Measurements from ENCODE around the gene OPALIN. TPM values are rescaled to one million over a fixed set of nuclear protein-coding genes. Genes with fewer than 3 reads are reported as not detected.

OPALIN gene
- total and polyA plus RNA-seq, 2 donors: under 0.01 to 0.18 TPM

DNA sequence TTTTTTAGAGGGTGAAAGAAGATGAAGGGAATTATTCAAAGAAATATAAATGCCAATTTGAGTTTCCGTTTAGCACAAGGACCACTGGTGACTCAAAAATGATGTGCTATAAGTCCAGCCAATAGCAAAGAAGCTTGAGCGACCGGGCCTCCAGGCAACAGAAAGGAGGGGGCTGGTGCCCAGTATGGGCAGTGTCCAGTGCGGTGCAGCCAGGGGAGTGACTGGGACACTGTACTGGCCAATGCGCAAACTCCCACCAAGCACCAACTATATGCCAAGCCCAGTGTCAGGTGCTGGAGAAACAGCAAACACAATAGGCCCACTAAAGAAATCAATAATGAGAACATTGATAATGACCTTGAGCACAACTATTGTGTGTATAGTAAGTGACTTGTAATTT lies 10.2 kb upstream of the OPALIN start:
- Histone ChIP-seq H3K27ac (ENCODE audit: low read depth in 1 of 2, low read length in 1 of 2) (no peak overlapping the region), H3K4me3 (ENCODE audit: low read length in 2 of 2) (no peak overlapping the region), H3K4me1 (ENCODE audit: control insufficient read depth in 2 of 2, insufficient read depth in 2 of 2, low read length in 2 of 2) (no peaks in the 10 kb centered on the region), H3K36me3 (ENCODE audit: control insufficient read depth in 2 of 2, insufficient read depth in 2 of 2, low read length in 1 of 2) (no peaks in the 10 kb centered on the region), H3K9me3 (ENCODE audit: control insufficient read depth in 2 of 2, insufficient read depth in 1 of 2, low read length in 1 of 2) (no peaks in the 10 kb centered on the region), H3K27me3 (ENCODE audit: control insufficient read depth in 2 of 2, insufficient read depth in 1 of 2, low read length in 1 of 2) (no peaks in the 10 kb centered on the region)
- DNase-seq (ENCODE audit: low read depth in 6 of 9, low spot score in 9 of 9): no peak
- 97% methylated on average over 5 of the region's 5 CpGs for WGBS

GRCh38 chr10:96367470-96367869 lies 8.7 kb upstream of the OPALIN start:
- Histone ChIP-seq H3K9me3 (ENCODE audit: control insufficient read depth in 2 of 2, insufficient read depth in 1 of 2, low read length in 1 of 2) (no peaks in the 10 kb centered on the region), H3K36me3 (ENCODE audit: control insufficient read depth in 2 of 2, insufficient read depth in 2 of 2, low read length in 1 of 2) (no peaks in the 10 kb centered on the region), H3K4me1 (ENCODE audit: control insufficient read depth in 2 of 2, insufficient read depth in 2 of 2, low read length in 2 of 2) (no peaks in the 10 kb centered on the region), H3K27me3 (ENCODE audit: control insufficient read depth in 2 of 2, insufficient read depth in 1 of 2, low read length in 1 of 2) (no peaks in the 10 kb centered on the region), H3K4me3 (ENCODE audit: low read length in 2 of 2) (no peak overlapping the region), H3K27ac (ENCODE audit: low read depth in 1 of 2, low read length in 1 of 2) (no peak overlapping the region)
- no peak for DNase-seq (ENCODE audit: low read depth in 6 of 9, low spot score in 9 of 9)
- WGBS: 96% methylated on average over 4 of the region's 4 CpGs

GRCh38 chr10:96366508-96366907 lies 7.7 kb upstream of the OPALIN start:
- 97% methylated on average over 3 of the region's 3 CpGs for WGBS

GRCh38 chr10:96365571-96365970 lies 6.8 kb upstream of the OPALIN start:
- Histone ChIP-seq H3K4me3 (ENCODE audit: low read length in 2 of 2) (no peak overlapping the region), H3K36me3 (ENCODE audit: control insufficient read depth in 2 of 2, insufficient read depth in 2 of 2, low read length in 1 of 2) (no peaks in the 10 kb centered on the region), H3K27ac (ENCODE audit: low read depth in 1 of 2, low read length in 1 of 2) (no peak overlapping the region), H3K4me1 (ENCODE audit: control insufficient read depth in 2 of 2, insufficient read depth in 2 of 2, low read length in 2 of 2) (no peaks in the 10 kb centered on the region), H3K9me3 (ENCODE audit: control insufficient read depth in 2 of 2, insufficient read depth in 1 of 2, low read length in 1 of 2) (no peaks in the 10 kb centered on the region), H3K27me3 (ENCODE audit: control insufficient read depth in 2 of 2, insufficient read depth in 1 of 2, low read length in 1 of 2) (no peaks in the 10 kb centered on the region)
- no peak for DNase-seq (ENCODE audit: low read depth in 6 of 9, low spot score in 9 of 9)
- 94% methylated on average over 3 of the region's 3 CpGs for WGBS

More at GRCh38 chr10:96366508-96366907, 7.7 kb upstream of the OPALIN start:
- no peaks in the 10 kb centered on the region for H3K4me1 ChIP-seq (ENCODE audit: control insufficient read depth in 2 of 2, insufficient read depth in 2 of 2, low read length in 2 of 2)
- H3K27me3 ChIP-seq (ENCODE audit: control insufficient read depth in 2 of 2, insufficient read depth in 1 of 2, low read length in 1 of 2): no peaks in the 10 kb centered on the region
- no peak overlapping the region for H3K4me3 ChIP-seq (ENCODE audit: low read length in 2 of 2)
- no peak for DNase-seq (ENCODE audit: low read depth in 6 of 9, low spot score in 9 of 9)
- H3K9me3 ChIP-seq (ENCODE audit: control insufficient read depth in 2 of 2, insufficient read depth in 1 of 2, low read length in 1 of 2): no peaks in the 10 kb centered on the region
- no peaks in the 10 kb centered on the region for H3K36me3 ChIP-seq (ENCODE audit: control insufficient read depth in 2 of 2, insufficient read depth in 2 of 2, low read length in 1 of 2)
- no peak overlapping the region for H3K27ac ChIP-seq (ENCODE audit: low read depth in 1 of 2, low read length in 1 of 2)

DNA sequence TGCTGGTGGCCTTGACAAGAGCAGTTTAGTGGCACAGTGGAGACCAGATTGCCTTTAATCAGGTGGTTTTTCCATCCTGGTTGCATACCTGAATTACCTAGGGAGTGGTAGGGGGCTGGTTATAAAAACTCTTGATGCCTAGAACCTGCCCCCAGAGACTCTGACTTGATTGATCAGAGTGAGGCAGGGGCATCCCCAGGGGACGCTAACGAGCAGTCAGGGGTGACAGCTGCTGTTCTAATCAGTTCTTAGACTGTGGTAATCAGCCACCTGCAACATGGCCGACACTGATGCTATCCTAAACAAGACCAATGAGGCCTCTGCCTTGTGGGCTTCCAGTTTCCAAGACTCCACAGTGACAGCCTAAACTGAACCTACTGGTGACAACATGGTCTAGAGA lies 2.0 kb upstream of the OPALIN start:
- WGBS: 96% methylated on average over 3 of the region's 3 CpGs
- Histone ChIP-seq H3K9me3 (ENCODE audit: control insufficient read depth in 2 of 2, insufficient read depth in 1 of 2, low read length in 1 of 2) (no peaks in the 10 kb centered on the region), H3K4me3 (ENCODE audit: low read length in 2 of 2) (no peak overlapping the region), H3K27me3 (ENCODE audit: control insufficient read depth in 2 of 2, insufficient read depth in 1 of 2, low read length in 1 of 2) (peaks cover 0 to 6% of the 10 kb centered on the region in 2 donors), H3K27ac (ENCODE audit: low read depth in 1 of 2, low read length in 1 of 2) (no peak overlapping the region), H3K4me1 (ENCODE audit: control insufficient read depth in 2 of 2, insufficient read depth in 2 of 2, low read length in 2 of 2) (no peaks in the 10 kb centered on the region), H3K36me3 (ENCODE audit: control insufficient read depth in 2 of 2, insufficient read depth in 2 of 2, low read length in 1 of 2) (peaks cover 0 to 14% of the 10 kb centered on the region in 2 donors)
- no peak for DNase-seq (ENCODE audit: low read depth in 6 of 9, low spot score in 9 of 9)

GRCh38 chr10:96360331-96360730 lies 1.5 kb upstream of the OPALIN start:
- WGBS: 98% methylated on average over 6 of the region's 6 CpGs
- Histone ChIP-seq H3K27me3 (ENCODE audit: control insufficient read depth in 2 of 2, insufficient read depth in 1 of 2, low read length in 1 of 2) (peaks cover 0 to 6% of the 10 kb centered on the region in 2 donors), H3K9me3 (ENCODE audit: control insufficient read depth in 2 of 2, insufficient read depth in 1 of 2, low read length in 1 of 2) (no peaks in the 10 kb centered on the region), H3K4me3 (ENCODE audit: low read length in 2 of 2) (no peak overlapping the region), H3K4me1 (ENCODE audit: control insufficient read depth in 2 of 2, insufficient read depth in 2 of 2, low read length in 2 of 2) (no peaks in the 10 kb centered on the region), H3K36me3 (ENCODE audit: control insufficient read depth in 2 of 2, insufficient read depth in 2 of 2, low read length in 1 of 2) (peaks cover 0 to 17% of the 10 kb centered on the region in 2 donors), H3K27ac (ENCODE audit: low read depth in 1 of 2, low read length in 1 of 2) (no peak overlapping the region)
- no peak for DNase-seq (ENCODE audit: low read depth in 6 of 9, low spot score in 9 of 9)

- 91% methylated on average over 6 of the region's 6 CpGs for WGBS
- Histone ChIP-seq H3K4me1 (ENCODE audit: control insufficient read depth in 2 of 2, insufficient read depth in 2 of 2, low read length in 2 of 2) (no peaks in the 10 kb centered on the region), H3K9me3 (ENCODE audit: control insufficient read depth in 2 of 2, insufficient read depth in 1 of 2, low read length in 1 of 2) (no peaks in the 10 kb centered on the region), H3K27me3 (ENCODE audit: control insufficient read depth in 2 of 2, insufficient read depth in 1 of 2, low read length in 1 of 2) (peaks cover 0 to 6% of the 10 kb centered on the region in 2 donors), H3K36me3 (ENCODE audit: control insufficient read depth in 2 of 2, insufficient read depth in 2 of 2, low read length in 1 of 2) (peaks cover 0 to 20% of the 10 kb centered on the region in 2 donors), H3K27ac (ENCODE audit: low read depth in 1 of 2, low read length in 1 of 2) (no peak overlapping the region), H3K4me3 (ENCODE audit: low read length in 2 of 2) (no peak overlapping the region)
- DNase-seq (ENCODE audit: low read depth in 6 of 9, low spot score in 9 of 9): no peak
Observed at GRCh38 chr10:96359616-96360015, 814 bp upstream of the OPALIN start.

DNA sequence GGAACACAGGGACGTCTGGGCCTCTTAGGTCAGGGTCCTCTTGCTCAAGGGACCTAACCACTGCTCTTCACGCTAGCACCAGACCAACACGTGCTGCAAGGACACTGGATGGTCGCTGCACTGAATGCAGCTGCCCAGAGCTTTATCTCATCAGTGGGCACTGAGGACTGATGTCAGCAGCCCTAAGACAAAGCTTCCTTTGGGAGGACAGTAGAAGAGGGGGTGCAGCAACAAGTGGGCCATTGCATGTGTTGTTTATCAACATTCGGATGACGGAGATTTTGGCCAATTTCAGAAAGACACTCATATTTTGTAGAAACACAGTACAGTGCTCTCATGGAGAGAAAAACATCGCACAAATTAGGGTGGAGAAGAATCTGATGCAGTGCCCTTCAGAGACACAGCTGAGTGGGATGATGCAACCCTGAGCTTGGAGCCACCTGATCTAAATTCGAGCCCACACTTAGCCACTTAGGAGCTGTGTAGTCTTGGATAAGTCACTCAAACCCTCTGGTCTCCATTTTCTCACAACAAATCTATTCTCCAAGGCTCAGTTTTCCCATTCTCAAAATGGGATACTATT lies 1.7 kb downstream of the OPALIN start:
- Histone ChIP-seq H3K4me3 (ENCODE audit: low read length in 2 of 2) (no peak overlapping the region), H3K36me3 (ENCODE audit: control insufficient read depth in 2 of 2, insufficient read depth in 2 of 2, low read length in 1 of 2) (peaks cover 0 to 23% of the 10 kb centered on the region in 2 donors), H3K27me3 (ENCODE audit: control insufficient read depth in 2 of 2, insufficient read depth in 1 of 2, low read length in 1 of 2) (peaks cover 0 to 9% of the 10 kb centered on the region in 2 donors), H3K9me3 (ENCODE audit: control insufficient read depth in 2 of 2, insufficient read depth in 1 of 2, low read length in 1 of 2) (no peaks in the 10 kb centered on the region), H3K27ac (ENCODE audit: low read depth in 1 of 2, low read length in 1 of 2) (no peak overlapping the region), H3K4me1 (ENCODE audit: control insufficient read depth in 2 of 2, insufficient read depth in 2 of 2, low read length in 2 of 2) (no peaks in the 10 kb centered on the region)
- DNase-seq (ENCODE audit: low read depth in 6 of 9, low spot score in 9 of 9): no peak
- WGBS: 94% methylated on average over 8 of the region's 8 CpGs

DNA sequence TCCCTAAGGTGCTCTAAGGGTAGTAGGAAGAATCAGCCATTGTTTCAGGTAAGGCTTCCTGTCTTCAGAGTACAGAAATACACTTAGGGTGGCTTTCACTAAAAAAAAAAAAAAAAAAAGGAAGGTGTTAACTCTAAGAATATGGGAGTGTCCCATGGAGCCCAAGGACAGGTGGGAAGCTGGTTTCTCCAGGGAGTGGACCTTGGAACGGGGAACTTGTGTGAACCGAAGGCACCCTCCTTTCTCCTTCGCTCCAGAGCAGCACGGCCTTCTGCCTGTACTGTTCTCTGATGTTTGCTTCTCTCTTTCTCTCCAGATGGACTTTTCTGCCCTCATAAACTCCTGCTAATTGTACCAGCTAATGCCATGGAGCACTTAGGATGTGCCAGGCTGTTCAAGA lies 6.2 kb downstream of the OPALIN start:
- Histone ChIP-seq H3K27me3 (ENCODE audit: control insufficient read depth in 2 of 2, insufficient read depth in 1 of 2, low read length in 1 of 2) (peaks cover 0 to 3% of the 10 kb centered on the region in 2 donors), H3K9me3 (ENCODE audit: control insufficient read depth in 2 of 2, insufficient read depth in 1 of 2, low read length in 1 of 2) (no peaks in the 10 kb centered on the region), H3K27ac (ENCODE audit: low read depth in 1 of 2, low read length in 1 of 2) (no peak overlapping the region), H3K4me3 (ENCODE audit: low read length in 2 of 2) (no peak overlapping the region), H3K36me3 (ENCODE audit: control insufficient read depth in 2 of 2, insufficient read depth in 2 of 2, low read length in 1 of 2) (peaks cover 0 to 25% of the 10 kb centered on the region in 2 donors), H3K4me1 (ENCODE audit: control insufficient read depth in 2 of 2, insufficient read depth in 2 of 2, low read length in 2 of 2) (no peaks in the 10 kb centered on the region)
- 73% methylated on average over 4 of the region's 4 CpGs for WGBS
- no peak for DNase-seq (ENCODE audit: low read depth in 6 of 9, low spot score in 9 of 9)
